ENCODE results near the gene LUC7L.
"Not testable (repeated sequence)": the region's sequence is repeated elsewhere in the genome, so short reads cannot be mapped to it uniquely, and the experiment has no call there.

Gene LUC7L

DNA sequence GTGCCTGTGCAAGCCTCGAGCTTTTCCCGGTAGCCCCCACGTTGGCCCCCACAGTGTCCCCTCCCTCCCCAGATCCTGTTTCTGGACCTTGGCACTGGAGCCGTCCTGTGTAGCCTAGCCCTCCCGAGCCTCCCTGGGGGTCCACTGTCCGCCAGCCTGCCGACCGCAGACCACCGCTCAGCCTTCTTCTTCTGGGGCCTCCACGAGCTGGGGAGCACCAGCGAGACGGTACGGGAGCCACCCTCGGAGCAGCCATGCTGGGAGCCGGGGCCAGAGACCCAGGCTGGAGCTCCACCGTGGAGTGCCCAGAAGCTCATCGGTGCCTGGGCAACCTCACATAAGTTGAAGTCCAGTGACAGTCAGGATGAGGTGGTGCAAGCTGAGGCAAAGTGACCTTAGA, 34.7 kb upstream of the LUC7L start:
- DNase-seq (ENCODE audit: low read depth in 3 of 3, low spot score in 1 of 3) = no peak

DNA sequence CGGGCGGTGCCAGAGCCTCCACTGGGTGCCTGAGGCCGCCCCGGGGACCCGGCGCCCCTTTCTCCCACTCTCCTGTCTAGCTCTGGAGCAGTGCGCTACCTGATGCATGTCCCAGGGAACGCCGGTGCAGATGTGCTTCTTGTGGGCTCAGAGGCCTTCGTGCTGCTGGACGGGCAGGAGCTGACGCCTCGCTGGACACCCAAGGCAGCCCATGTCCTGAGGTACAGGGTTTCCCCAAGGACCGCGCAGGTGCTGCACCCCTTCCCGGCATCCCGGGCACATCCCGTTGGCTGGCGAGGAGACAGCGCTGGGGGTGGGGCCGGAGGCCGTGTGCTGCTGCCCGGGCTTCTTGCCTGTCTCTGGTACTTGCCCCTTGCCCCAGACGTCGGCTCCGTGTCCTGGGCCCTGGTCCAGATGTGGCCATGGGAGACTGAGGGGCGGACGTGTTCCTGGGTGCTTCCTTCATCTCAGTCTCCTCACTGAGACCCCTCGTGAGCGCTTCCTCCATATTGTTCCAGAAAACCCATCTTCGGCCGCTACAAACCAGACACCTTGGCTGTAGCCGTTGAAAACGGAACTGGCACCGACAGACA, 34.0 kb upstream of the LUC7L start:
- no peak for DNase-seq (ENCODE audit: low read depth in 3 of 3, low spot score in 1 of 3)

DNA sequence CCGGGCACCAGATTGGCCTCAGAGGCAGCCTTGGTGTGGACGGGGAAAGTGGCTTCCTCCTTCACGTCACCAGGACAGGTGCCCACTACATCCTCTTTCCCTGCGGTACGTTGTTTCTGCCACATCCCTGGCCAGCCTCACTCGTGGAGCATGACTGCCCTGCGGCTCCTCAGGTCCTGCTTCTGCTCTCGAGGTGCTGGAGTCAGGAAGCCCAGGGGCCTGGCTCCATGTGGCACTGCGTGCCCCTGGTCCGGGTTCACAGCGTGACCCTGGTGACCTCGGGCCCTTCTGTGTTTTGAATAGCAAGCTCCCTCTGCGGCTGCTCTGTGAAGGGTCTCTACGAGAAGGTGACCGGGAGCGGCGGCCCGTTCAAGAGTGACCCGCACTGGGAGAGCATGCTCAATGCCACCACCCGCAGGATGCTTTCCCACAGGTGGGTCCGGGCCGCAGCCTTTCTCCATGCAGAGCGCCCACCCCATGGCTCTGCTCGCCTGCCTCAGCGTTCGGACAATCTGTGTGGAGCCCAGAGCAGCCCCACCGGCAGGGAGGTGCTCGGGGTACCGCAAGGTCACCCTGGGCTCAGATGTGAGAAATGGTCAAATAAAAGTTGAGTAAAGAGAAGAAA, 33.0 kb upstream of the LUC7L start:
- no peak for DNase-seq (ENCODE audit: low read depth in 3 of 3, low spot score in 1 of 3)

DNA sequence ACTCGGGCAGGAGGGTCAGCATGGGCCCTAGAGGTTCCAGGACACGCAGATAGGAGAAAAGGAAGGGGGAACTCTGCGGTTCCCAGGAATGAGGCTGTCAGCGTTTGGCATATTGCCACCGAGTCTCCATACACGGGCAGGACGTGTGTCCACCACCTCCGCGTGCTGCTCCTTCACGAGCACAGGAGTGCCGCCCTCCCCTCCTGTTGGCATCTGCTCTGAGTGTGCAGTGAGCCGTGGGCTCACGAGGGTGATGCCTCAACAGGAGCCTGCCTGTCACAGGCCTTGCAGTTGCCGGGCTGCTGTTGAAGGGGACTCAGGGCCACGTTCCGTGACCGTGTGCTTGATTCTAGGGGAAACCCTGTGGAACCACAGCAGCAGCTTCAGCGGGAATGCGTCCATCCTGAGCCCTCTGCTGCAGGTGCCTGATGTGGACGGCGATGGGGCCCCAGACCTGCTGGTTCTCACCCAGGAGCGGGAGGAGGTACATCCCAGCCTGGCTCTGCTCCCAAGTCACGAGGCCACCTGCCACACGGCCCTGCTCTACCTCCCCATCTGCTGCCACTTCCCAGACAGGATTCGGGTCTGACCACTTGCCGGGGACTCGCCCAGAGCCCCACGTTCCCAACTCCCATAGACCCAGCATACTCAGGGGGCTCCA, 31.9 kb upstream of the LUC7L start:
- DNase-seq (ENCODE audit: low read depth in 3 of 3, low spot score in 1 of 3) = no peak

- DNase-seq (ENCODE audit: low read depth in 3 of 3, low spot score in 1 of 3) = no peak
Measured at GRCh38 chr16:260326-260725, 31.1 kb upstream of the LUC7L start.

DNA sequence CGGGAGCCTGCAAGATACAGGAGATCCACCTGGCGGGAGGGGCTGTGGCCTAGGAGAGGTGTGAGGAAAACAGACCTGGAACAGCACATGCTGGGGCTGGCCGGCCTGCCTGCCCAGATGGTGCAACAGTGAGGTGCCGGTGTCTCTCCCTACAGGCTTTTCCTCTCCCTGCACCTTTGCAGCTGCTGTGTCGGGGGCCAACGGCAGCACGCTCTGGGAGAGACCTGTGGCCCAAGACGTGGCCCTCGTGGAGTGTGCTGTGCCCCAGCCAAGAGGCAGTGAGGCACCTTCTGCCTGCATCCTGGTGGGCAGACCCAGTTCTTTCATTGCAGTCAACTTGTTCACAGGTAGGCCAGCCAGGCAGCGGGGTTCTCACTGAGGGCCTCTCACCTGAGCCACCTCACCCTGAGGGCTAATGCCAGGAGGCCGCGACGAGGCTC, 30.6 kb upstream of the LUC7L start:
- DNase-seq (ENCODE audit: low read depth in 3 of 3, low spot score in 1 of 3) = no peak

DNA sequence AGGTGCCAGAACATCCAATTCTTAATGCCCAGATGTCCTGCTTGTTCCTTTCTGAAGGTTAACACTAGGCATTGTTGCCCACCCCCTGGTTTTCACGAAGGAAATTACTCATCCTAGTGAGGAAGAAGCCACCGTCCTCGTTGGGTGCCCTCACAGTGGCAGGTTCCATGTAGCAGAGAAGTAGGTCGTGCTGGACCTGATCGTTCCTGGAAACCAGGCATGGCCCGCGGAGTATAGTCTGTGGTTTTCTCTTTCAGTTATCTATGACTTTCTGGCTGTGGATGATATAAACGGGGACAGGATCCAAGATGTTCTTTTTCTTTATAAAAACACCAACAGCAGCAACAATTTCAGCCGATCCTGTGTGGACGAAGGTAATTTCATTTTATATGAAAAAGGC, 30.0 kb upstream of the LUC7L start:
- DNase-seq (ENCODE audit: low read depth in 3 of 3, low spot score in 1 of 3) = no peak

DNA sequence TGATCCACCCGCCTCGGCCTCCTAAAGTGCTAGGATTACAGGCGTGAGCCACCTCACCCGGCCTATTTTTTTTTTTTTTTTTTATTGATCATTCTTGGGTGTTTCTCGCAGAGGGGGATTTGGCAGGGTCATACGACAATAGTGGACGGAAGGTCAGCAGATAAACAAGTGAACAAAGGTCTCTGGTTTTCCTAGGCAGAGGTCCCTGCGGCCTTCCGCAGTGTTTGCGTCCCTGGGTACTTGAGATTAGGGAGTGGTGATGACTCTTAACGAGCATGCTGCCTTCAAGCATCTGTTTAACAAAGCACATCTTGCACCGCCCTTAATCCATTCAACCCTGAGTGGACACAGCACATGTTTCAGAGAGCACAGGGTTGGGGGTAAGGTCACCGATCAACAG, 28.8 kb upstream of the LUC7L start:
- DNase-seq (ENCODE audit: low read depth in 3 of 3, low spot score in 1 of 3) = not testable (repeated sequence)

- no peak for DNase-seq (ENCODE audit: low read depth in 3 of 3, low spot score in 1 of 3)
Measured at GRCh38 chr16:255183-255582, 25.9 kb upstream of the LUC7L start.

DNA sequence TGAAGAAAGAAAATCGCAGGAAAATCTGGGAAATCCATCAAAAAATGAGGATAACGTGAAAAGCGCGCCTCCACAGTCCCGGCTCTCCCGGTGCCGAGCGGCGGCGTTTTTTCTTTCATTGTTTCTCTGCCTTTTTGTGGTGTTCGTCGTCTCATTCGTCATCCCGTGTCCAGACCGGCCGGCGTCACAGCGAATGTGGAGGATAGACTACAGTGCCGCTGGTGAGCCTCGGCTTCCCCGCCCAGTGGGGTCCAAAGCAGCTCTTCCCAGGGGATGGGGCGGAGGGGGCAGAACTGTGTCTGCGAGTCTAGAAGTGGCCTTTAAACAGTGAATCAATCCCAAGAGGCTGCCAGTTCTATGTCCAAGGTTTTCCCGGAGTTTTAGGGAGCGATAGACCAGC, 25.2 kb upstream of the LUC7L start:
- DNase-seq (ENCODE audit: low read depth in 3 of 3, low spot score in 1 of 3) = no peak

DNA sequence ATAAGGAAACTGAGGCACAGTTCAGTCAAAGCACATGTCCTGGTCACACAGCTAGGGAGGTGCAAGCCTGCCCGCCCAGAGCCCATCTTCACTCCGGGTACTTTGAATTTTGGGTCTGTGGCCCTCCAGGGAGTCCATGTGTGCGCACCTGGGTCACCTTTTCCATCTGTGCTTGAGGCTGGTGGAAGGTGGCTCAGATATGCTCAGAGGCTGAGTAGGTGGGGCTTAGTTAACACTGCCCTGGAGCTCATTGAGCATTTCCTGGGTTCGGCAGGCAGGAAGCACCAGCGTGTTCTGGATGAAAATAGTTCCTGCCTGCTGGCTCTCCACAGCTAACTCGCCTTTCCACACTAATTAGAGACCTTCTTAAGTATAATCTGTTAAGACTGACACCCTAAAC, 24.6 kb upstream of the LUC7L start:
- no peak for DNase-seq (ENCODE audit: low read depth in 3 of 3, low spot score in 1 of 3)

GRCh38 chr16:252366-253337, 23.4 kb upstream of the LUC7L start:
- DNase-seq (ENCODE audit: low read depth in 3 of 3, low spot score in 1 of 3) = no peak

DNA sequence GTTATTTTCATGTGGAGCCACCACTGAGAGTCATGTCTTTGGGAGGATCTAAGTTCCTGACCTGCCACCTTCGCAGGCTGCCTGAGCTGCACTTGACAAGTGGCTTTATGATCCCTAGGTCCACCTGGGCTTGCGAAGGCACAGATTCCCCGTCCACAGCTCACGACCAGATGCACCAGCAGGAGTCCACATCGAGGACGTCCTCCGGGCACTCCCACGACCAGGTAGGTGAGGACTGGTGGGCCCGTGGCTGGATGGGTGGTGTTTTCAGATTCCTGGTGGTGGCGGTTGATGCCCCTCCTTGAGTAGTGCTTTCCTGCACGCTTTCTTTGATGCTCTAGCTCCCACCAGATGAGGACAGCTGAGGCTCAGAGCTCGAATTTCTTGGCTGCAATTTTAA, 20.2 kb upstream of the LUC7L start:
- DNase-seq (ENCODE audit: low read depth in 3 of 3, low spot score in 1 of 3) = no peak

DNA sequence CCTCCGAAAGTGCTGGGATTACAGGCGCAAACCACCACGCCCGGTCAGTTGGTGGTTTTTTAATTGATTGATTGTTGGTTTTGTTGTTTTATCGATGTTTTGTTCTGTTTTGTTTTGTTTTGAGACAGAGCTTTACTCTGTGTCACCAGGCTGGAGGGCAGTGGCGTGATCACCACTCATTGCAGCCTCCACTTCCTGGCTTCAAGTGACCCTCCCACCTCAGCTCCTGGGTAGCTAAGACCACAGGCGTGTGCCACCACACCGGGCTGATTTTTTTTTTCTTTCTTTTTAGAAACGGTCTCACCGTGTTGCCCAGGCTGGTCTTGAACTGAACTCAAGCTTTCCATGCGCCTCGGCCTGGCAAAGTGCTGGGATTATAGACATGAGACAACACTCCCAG, 17.8 kb upstream of the LUC7L start:
- no peak for DNase-seq (ENCODE audit: low read depth in 3 of 3, low spot score in 1 of 3)

GRCh38 chr16:245105-245504, 15.9 kb upstream of the LUC7L start:
- no peak for DNase-seq (ENCODE audit: low read depth in 3 of 3, low spot score in 1 of 3)

DNA sequence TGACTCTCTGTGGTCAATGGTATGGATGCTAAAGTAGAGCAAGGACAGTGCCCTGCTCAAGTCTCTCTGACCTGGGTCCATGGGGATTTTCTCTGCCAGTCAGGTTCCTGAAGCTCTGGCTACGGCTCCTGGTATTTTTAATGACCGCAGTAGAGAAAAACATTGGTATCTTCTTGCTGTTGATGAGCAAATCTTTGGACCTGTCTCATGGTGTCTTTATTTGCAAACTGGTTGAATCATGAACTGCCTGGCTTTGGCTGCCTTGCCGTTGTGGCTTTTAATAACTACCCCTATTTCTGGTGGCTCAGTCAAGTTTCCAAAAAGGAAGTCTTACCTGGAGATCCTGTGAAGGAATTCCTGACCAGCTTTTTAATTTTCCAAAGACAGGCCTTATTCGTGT, 14.1 kb upstream of the LUC7L start:
- no peak for DNase-seq (ENCODE audit: low read depth in 3 of 3, low spot score in 1 of 3)

- DNase-seq (ENCODE audit: low read depth in 3 of 3, low spot score in 1 of 3) = no peak
Measured at GRCh38 chr16:242281-242680, 13.0 kb upstream of the LUC7L start.

- no peak for DNase-seq (ENCODE audit: low read depth in 3 of 3, low spot score in 1 of 3)
Measured at GRCh38 chr16:240559-240958, 11.3 kb upstream of the LUC7L start.

- DNase-seq (ENCODE audit: low read depth in 3 of 3, low spot score in 1 of 3) = no peak
Measured at GRCh38 chr16:239948-240277, 10.7 kb upstream of the LUC7L start.

GRCh38 chr16:234468-235305, 5.4 kb upstream of the LUC7L start, which contains the start of gene FAM234A:
TSS of gene FAM234A (plus strand) at chr16:234821. CDS start at chr16:254414, 19,593 bp downstream.
- DNase-seq (ENCODE audit: low read depth in 3 of 3, low spot score in 1 of 3) = peak; percentile 84 to 91 (median 88)

DNA sequence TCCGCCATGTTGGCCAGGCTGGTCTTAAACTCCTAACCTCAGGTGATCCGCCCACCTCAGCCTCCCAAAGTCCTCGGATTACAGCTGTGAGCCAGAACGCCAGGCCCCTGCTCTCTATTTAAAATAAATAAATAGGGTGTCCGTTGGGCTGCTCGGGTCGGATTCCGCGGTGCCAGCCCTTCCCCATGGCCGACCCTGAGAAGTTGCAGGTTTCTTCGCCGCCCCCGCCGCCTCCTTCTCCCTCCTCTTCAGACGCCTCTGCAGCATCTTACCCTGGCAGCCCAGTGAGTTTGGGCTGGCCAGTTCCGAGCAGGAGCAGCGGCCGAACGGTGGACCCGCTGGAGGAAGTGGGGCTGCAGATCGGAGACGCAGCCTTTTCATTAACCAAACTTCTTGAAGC, 1.7 kb upstream of the LUC7L start:
- DNase-seq (ENCODE audit: low read depth in 3 of 3, low spot score in 1 of 3) = no peak

Data from stimulated activated CD4-positive, alpha-beta T cell treated with anti-CD3 and anti-CD28 coated beads, TNF-alpha, amount 100 ng/mL, for 1 hour (primary cell).